Transverse colon (tissue), 4 donors: ENCODE data around the gene SELENOO. TPM values are rescaled to one million over a fixed set of nuclear protein-coding genes. Genes with fewer than 3 reads are reported as not detected.
A peak's percentile ranks its signal among the peaks of the same experiment; 100 is the strongest.

Experiments used
- DNase-seq: peaks from one replicate; pipeline ENCODE4 v3.0.0-alpha.2; 2019
- H3K27ac ChIP-seq, 4 donors: fragments of 200-600 bp; sonication (generic); 2 replicates each; pipeline ENCODE4 v1.5.1; 2016 to 2018; ENCODE audit warnings: inconsistent platforms in 4 of 4
- H3K27me3 ChIP-seq: fragments of 200-600 bp; sonication (generic); 2 replicates; pipeline ENCODE4 v1.5.1; 2017; ENCODE audit warnings: inconsistent platforms
- H3K36me3 ChIP-seq, 4 donors: fragments of 200-600 bp; sonication (generic); 2 replicates each; pipeline ENCODE4 v1.5.1; 2017 to 2019; ENCODE audit warnings: inconsistent platforms in 4 of 4
- H3K4me1 ChIP-seq, 4 donors: fragments of 200-600 bp; sonication (generic); 2 replicates each; pipeline ENCODE4 v1.5.1; 2017 to 2020; ENCODE audit warnings: inconsistent platforms in 4 of 4
- H3K4me3 ChIP-seq, 4 donors: fragments of 200-600 bp; sonication (generic); 1 replicate in 1 of 4; 2 replicates in 3 of 4; pipeline versions ENCODE4 v1.5.1 to v1.6.1; 2017 to 2019; ENCODE audit warnings: inconsistent platforms in 4 of 4
- H3K9me3 ChIP-seq, 2 donors: fragments of 200-600 bp; sonication (generic); 2 replicates each; pipeline ENCODE4 v1.5.1; 2017 to 2019; ENCODE audit warnings: inconsistent platforms in 2 of 2
- CTCF ChIP-seq, 5 experiments: fragments of 200-600 bp in 3 of 5; fragments of 450-650 bp in 2 of 5; sonication (generic) in 3 of 5; IDR thresholded peaks; 1 replicate in 2 of 5; 2 replicates in 3 of 5; pipeline ENCODE4 v1.5.1; 2016 to 2017; ENCODE audit warnings: antibody characterized with exemption in 5 of 5, inconsistent platforms in 3 of 5, mild to moderate bottlenecking in 2 of 5, moderate library complexity in 1 of 5
- EP300 ChIP-seq: sonication (generic); formaldehyde crosslinking; IDR thresholded peaks from one replicate; pipeline ENCODE4 v1.6.1; 2017; ENCODE audit warnings: antibody characterized with exemption, low read depth
- POLR2A ChIP-seq: fragments of 450-650 bp; IDR thresholded peaks from one replicate; pipeline ENCODE4 v1.6.1; 2016; ENCODE audit warnings: antibody characterized with exemption, mild to moderate bottlenecking, moderate library complexity
- POLR2AphosphoS5 ChIP-seq, 3 donors: sonication (generic); formaldehyde crosslinking; IDR thresholded peaks; one replicate each; pipeline ENCODE4 v1.6.1; 2016; ENCODE audit warnings: antibody characterized with exemption in 3 of 3
- WGBS, 2 donors: methylation state at CpG; one replicate each; pipeline ENCODE4 v1.1.5; 2018; ENCODE audit warnings: low coverage in 1 of 2; 5-methylcytosine and 5-hydroxymethylcytosine counted together
- in situ Hi-C, 4 donors: fragments of 200-750 bp; cut with MboI; loops; one replicate each; pipeline versions ENCODE4 v1.15.0 to v1.15.1; 2017; ENCODE audit warnings: low sequenced_read_pairs in 3 of 4, low pct_ligation_motif_present in 1 of 4, low pct_unique_long_range_greater_than_20kb in 1 of 4
- intact Hi-C: fragments of 100-400 bp; cut with DNase I; formaldehyde crosslinking; loops from one replicate; pipeline ENCODE4 v1.15.1; 2023; ENCODE audit warnings: low total_unique reads
- total RNA-seq, 4 donors: library from RNA; depleted of rRNA; stranded (reverse); fragments of >200 nt; gene quantifications; one replicate each; pipeline ENCODE4 v1.1.0, GENCODE V29; 2016

The SELENOO gene
- total RNA-seq, 4 donors from 2014 or later: 27.3 to 91.3 (median 35.1) TPM

- no peak overlapping the region for H3K27ac ChIP-seq
- no peaks in the 10 kb centered on the region for H3K9me3 ChIP-seq
- peak; percentile 6 for DNase-seq
- in situ Hi-C loops: no loop called here
- peaks cover 7 to 12% (median 9%) of the 10 kb centered on the region in 4 donors for H3K4me1 ChIP-seq
- H3K4me3 ChIP-seq: no peak overlapping the region
- 49 to 73% methylated on average over 6 to 39 of the region's 39 CpGs for WGBS, 2 donors
- TF ChIP-seq CTCF (IDR thresholded peaks at IDR 0.05): no peak
- no peak for TF ChIP-seq EP300
- TF ChIP-seq POLR2AphosphoS5 (IDR thresholded peaks at IDR 0.05): no peak
- TF ChIP-seq POLR2A: no peak
- no peaks in the 10 kb centered on the region for H3K36me3 ChIP-seq
- H3K27me3 ChIP-seq: peaks cover 26% of the 10 kb centered on the region
- intact Hi-C loops: no loop called here
Measured at GRCh38 chr22:50179937-50180726, 20.7 kb upstream of the SELENOO start.

- in situ Hi-C loops (no loop called here), intact Hi-C loops (no loop called here)
- WGBS, 2 donors: 90 to 92% methylated on average over 2 to 27 of the region's 27 CpGs
- no peak overlapping the region for H3K4me3 ChIP-seq
- H3K27ac ChIP-seq: no peak overlapping the region
- no peak for DNase-seq
- H3K36me3 ChIP-seq: no peaks in the 10 kb centered on the region
- no peaks in the 10 kb centered on the region for H3K9me3 ChIP-seq
- H3K27me3 ChIP-seq: peaks cover 26% of the 10 kb centered on the region
- peaks cover 9 to 13% (median 12%) of the 10 kb centered on the region in 4 donors for H3K4me1 ChIP-seq
- no peak for TF ChIP-seq EP300
- TF ChIP-seq POLR2AphosphoS5 (IDR thresholded peaks at IDR 0.05): no peak
- TF ChIP-seq POLR2A: no peak
- no peak for TF ChIP-seq CTCF (IDR thresholded peaks at IDR 0.05)
Measured at GRCh38 chr22:50180727-50181521, 19.9 kb upstream of the SELENOO start.

GRCh38 chr22:50182176-50183081 is 18.4 kb upstream of the SELENOO start:
- no peaks in the 10 kb centered on the region for H3K9me3 ChIP-seq
- DNase-seq: peak; percentile 66
- in situ Hi-C loops: no loop called here
- TF ChIP-seq CTCF (IDR thresholded peaks at IDR 0.05) (no peak), EP300 (no peak), POLR2AphosphoS5 (IDR thresholded peaks at IDR 0.05) (no peak)
- H3K27ac ChIP-seq: no peak overlapping the region
- WGBS, 2 donors: 65% methylated on average over 25 of the region's 31 CpGs; no CpG with 5 or more reads in 1 of the 2 donors
- peaks cover 16 to 26% (median 23%) of the 10 kb centered on the region in 4 donors for H3K4me1 ChIP-seq
- H3K36me3 ChIP-seq: no peaks in the 10 kb centered on the region
- peaks cover 18% of the 10 kb centered on the region for H3K27me3 ChIP-seq
- intact Hi-C loops: no loop called here
- H3K4me3 ChIP-seq: no peak overlapping the region
